ENCODE results near the gene C15orf39.
"Not testable (repeated sequence)": the region's sequence is repeated elsewhere in the genome, so short reads cannot be mapped to it uniquely, and the experiment has no call there.

GRCh38 chr15:75225102-75225836 is 23.6 kb downstream of the C15orf39 start:
- not testable (repeated sequence) for TF ChIP-seq CTCF (IDR thresholded peaks at IDR 0.05; ENCODE audit: borderline replicate concordance, extremely low read depth, low read length, poor library complexity, severe bottlenecking); EZH2 (IDR thresholded peaks at IDR 0.05; ENCODE audit: borderline replicate concordance, low read depth, low read length, severe bottlenecking)

Data from DND-41 (cell line).